Measurements from ENCODE around the gene WNT9A.

WNT9A gene

GRCh38 chr1:227869851-227870305, 77.9 kb downstream of the WNT9A start:
- H3K4me3 ChIP-seq (ENCODE audit: extremely low read depth, insufficient read depth, low read length, poor library complexity, severe bottlenecking), result no peak overlapping the region

DNA sequence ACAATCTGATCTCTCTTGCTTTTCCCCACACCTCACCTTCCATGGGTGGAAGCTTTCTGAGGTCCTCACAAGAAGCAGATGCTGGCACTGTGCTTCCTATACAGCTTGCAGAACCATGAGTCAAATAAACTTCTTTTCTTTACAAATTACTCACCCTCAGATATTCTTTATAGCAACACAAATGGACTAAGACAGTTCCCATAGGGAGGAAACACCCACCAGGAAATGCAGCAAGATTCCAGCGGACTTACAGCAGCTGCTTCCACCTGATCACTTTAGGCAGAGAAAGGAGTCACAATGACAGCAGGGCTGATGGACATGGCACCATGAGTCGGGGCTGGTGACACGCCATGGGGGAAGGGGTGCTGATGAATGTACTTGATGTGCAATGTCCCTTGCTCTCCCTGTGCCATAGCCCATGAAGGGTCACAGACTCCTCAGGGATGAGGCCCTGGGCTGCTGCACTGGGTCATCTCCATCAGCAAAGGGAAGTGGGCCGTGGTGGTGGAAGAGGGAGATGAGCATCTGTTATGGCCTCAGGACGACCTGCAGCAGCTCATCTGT, 78.4 kb downstream of the WNT9A start:
- 80 to 91% methylated on average over 1 of the region's 5 CpGs for WGBS, 2 experiments (ENCODE audit: insufficient coverage in 2 of 2)
- peaks cover 5% of the 10 kb centered on the region for H3K9me3 ChIP-seq (ENCODE audit: control insufficient read depth, low read length)
- no peak overlapping the region for H3K27ac ChIP-seq (ENCODE audit: low read depth, low read length, severe bottlenecking)
- H3K36me3 ChIP-seq (ENCODE audit: control insufficient read depth, insufficient read depth, low read length), result no peaks in the 10 kb centered on the region
- H3K4me3 ChIP-seq (ENCODE audit: extremely low read depth, insufficient read depth, low read length, poor library complexity, severe bottlenecking), result no peak overlapping the region
- H3K4me1 ChIP-seq (ENCODE audit: control insufficient read depth, insufficient read depth, low read length, poor library complexity, severe bottlenecking), result no peaks in the 10 kb centered on the region

More at GRCh38 chr1:227869851-227870305, 77.9 kb downstream of the WNT9A start:
- no peak overlapping the region for H3K27ac ChIP-seq (ENCODE audit: low read depth, low read length, severe bottlenecking)
- no peaks in the 10 kb centered on the region for H3K36me3 ChIP-seq (ENCODE audit: control insufficient read depth, insufficient read depth, low read length)
- H3K9me3 ChIP-seq (ENCODE audit: control insufficient read depth, low read length), result peaks cover 5% of the 10 kb centered on the region
- WGBS, 2 experiments (ENCODE audit: insufficient coverage in 2 of 2), result 82 to 88% methylated on average over 3 to 4 of the region's 5 CpGs
- H3K4me1 ChIP-seq (ENCODE audit: control insufficient read depth, insufficient read depth, low read length, poor library complexity, severe bottlenecking), result no peaks in the 10 kb centered on the region

Data from mesodermal cell (in vitro differentiated cells).